Measurements from ENCODE around the gene ZBTB20.

The ZBTB20 gene

DNA sequence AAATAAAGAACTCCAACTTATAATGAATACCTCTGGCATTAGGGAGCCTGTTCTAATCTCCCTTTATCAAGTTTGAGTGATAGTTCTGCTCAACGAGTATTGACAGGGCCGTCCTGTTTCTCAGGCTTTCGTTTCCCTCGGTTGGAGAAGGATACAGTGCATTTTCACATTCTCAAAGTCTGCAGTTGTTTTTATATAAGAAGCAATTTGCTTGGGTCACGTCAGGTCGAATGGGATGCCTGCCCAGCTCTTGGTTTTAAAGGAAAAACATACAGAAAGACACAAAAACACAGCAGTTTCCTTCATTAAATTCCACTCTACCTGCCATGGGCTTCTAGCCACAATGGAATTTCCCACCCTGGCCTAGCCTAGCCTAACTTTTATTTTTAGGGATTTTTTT, 487.0 kb downstream of the ZBTB20 start:
- H3K4me1 ChIP-seq (ENCODE audit: insufficient read depth, low read length) = peaks cover 9% of the 10 kb centered on the region; the same call in 1 of the 2 replicates
- H3K27ac ChIP-seq (ENCODE audit: low read depth, low read length) = no peak overlapping the region
- peaks cover 3% of the 10 kb centered on the region; the same call in 1 of the 2 replicates for H3K9me3 ChIP-seq (ENCODE audit: insufficient read depth, low read depth, low read length)
- H3K9ac ChIP-seq (ENCODE audit: low read depth, low read length) = no peak overlapping the region
- no peaks in the 10 kb centered on the region for H3K27me3 ChIP-seq (ENCODE audit: insufficient read depth, low read length)
- no peaks in the 10 kb centered on the region for H3K36me3 ChIP-seq (ENCODE audit: insufficient read depth, low read length)
- no peak overlapping the region for H3K4me3 ChIP-seq (ENCODE audit: low read length)
- WGBS = 89% methylated on average over 6 of the region's 6 CpGs

DNA sequence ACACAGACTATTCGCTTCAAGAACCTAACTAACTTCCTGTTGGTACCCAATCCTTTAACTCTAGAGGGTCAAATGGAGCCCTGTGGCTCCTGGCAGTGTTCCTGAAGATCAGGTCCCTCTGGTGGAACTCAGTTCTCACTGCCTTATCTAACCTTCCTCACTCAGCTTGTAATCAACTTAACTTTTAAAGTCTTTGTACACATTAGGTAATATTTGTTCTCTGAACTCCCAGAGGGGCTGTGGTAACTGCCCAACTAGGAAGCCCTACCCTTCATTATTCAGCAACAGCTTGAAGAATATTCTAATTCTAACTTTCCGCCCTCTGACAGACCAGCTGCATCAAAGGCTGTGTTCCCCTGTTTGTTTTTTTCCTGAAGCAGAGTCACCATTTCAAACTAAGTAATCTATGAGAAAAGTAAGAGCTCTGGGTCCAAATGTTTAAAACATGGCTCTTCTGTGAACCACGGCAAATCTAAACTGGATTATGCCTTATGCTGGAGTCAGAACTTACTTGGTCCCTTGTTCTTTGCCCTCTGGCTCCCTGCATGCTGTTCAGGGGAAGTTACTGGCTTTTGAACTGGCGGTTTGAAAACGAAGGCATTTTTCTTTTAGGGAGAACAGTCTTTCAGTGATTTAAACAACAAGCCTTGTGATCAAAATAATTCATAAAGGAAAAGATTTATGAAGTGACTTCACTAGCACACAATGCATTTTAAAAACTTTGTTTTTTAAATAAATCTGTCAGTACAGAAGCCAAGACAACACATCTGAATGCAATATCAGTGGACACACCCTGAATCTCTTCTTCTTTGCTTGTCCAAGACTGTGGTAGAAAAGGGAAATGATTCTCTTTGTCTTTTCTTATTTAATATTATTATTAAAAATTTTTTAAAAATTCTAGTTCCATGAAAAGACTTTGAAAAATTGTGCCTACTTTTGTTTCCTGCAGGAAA, 487.7 kb downstream of the ZBTB20 start:
- Histone ChIP-seq H3K36me3 (ENCODE audit: insufficient read depth, low read length) (no peaks in the 10 kb centered on the region), H3K27ac (ENCODE audit: low read depth, low read length) (no peak overlapping the region), H3K9ac (ENCODE audit: low read depth, low read length) (no peak overlapping the region), H3K4me3 (ENCODE audit: low read length) (no peak overlapping the region), H3K4me1 (ENCODE audit: insufficient read depth, low read length) (peaks cover 9% of the 10 kb centered on the region; the same call in 1 of the 2 replicates), H3K9me3 (ENCODE audit: insufficient read depth, low read depth, low read length) (peaks cover 3% of the 10 kb centered on the region; the same call in 1 of the 2 replicates), H3K27me3 (ENCODE audit: insufficient read depth, low read length) (no peaks in the 10 kb centered on the region)
- 93% methylated on average over 5 of the region's 5 CpGs for WGBS

DNA sequence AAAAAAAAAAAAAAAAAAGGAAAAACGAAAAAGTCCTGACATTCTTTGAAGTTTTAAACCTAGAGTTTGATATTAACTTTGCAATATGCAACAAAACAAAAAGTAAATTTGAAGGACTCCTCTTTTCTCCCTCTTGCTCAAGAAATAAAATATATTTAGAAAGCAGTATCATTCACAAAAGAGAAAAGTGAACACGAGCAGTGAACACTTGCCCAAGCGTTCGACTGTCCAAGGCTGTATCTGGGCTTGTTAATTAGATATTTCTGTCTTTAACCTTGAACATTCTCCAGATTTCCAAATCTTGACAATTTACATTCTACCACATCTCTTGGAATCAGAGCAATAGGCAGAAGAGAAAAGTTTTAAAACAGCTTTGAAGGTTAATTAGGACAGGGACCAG, 495.5 kb downstream of the ZBTB20 start:
- H3K27ac ChIP-seq (ENCODE audit: low read depth, low read length) = no peak overlapping the region
- H3K9me3 ChIP-seq (ENCODE audit: insufficient read depth, low read depth, low read length) = no peaks in the 10 kb centered on the region; the same call in 1 of the 2 replicates
- H3K27me3 ChIP-seq (ENCODE audit: insufficient read depth, low read length) = no peaks in the 10 kb centered on the region
- H3K4me3 ChIP-seq (ENCODE audit: low read length) = no peak overlapping the region
- H3K4me1 ChIP-seq (ENCODE audit: insufficient read depth, low read length) = peaks cover 27% of the 10 kb centered on the region; the same call in 1 of the 2 replicates
- no peak overlapping the region for H3K9ac ChIP-seq (ENCODE audit: low read depth, low read length)
- 97% methylated on average over 3 of the region's 4 CpGs for WGBS
- H3K36me3 ChIP-seq (ENCODE audit: insufficient read depth, low read length) = no peaks in the 10 kb centered on the region

DNA sequence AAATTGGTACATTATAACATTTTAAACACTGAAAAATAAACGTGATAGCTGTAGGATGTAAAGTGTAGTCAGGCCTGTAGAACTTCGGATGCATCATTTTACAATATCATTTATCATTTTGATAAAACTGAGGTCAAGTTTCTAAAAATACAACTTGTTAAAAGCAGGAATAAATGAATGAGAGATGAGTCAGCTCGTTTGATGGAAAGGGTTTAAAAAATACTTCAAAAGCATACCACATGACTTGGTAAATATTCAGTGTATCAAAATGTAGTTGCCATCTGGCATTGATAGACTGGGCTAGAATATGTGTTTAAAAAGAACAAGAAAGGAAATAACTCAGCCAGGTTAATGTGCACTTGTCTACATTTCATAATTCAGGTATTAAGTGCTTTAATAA, 496.3 kb downstream of the ZBTB20 start:
- no peak overlapping the region for H3K9ac ChIP-seq (ENCODE audit: low read depth, low read length)
- peaks cover 32% of the 10 kb centered on the region; the same call in 1 of the 2 replicates for H3K4me1 ChIP-seq (ENCODE audit: insufficient read depth, low read length)
- H3K36me3 ChIP-seq (ENCODE audit: insufficient read depth, low read length) = no peaks in the 10 kb centered on the region
- H3K9me3 ChIP-seq (ENCODE audit: insufficient read depth, low read depth, low read length) = no peaks in the 10 kb centered on the region; the same call in 1 of the 2 replicates
- WGBS = no CpG with 5 or more reads among the region's 3 CpGs
- no peak overlapping the region for H3K4me3 ChIP-seq (ENCODE audit: low read length)
- H3K27ac ChIP-seq (ENCODE audit: low read depth, low read length) = no peak overlapping the region; the same call in 1 of the 2 replicates
- no peaks in the 10 kb centered on the region for H3K27me3 ChIP-seq (ENCODE audit: insufficient read depth, low read length)

DNA sequence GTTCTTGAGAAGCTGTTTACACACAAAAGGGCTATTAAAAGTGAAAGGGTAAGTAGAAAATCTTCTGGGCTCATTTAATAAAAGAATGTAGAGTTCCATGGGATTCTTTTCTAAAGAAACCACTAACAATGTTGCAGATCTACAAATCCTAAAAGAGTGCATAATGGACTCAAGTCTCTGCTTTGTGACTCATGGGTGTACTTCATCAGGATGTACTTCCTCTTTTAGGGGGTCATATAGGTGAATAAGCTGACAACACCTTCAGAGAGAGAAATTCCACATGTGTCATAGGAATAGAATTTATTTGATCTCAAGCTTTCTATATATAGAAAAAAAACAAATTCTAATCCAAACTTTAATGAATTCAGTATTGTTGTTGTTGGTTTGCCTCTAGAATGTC, 497.8 kb downstream of the ZBTB20 start:
- Histone ChIP-seq H3K27ac (ENCODE audit: low read depth, low read length) (no peak overlapping the region), H3K27me3 (ENCODE audit: insufficient read depth, low read length) (no peaks in the 10 kb centered on the region), H3K4me3 (ENCODE audit: low read length) (no peak overlapping the region), H3K36me3 (ENCODE audit: insufficient read depth, low read length) (no peaks in the 10 kb centered on the region), H3K4me1 (ENCODE audit: insufficient read depth, low read length) (peaks cover 36% of the 10 kb centered on the region; the same call in 1 of the 2 replicates), H3K9ac (ENCODE audit: low read depth, low read length) (no peak overlapping the region; the same call in 1 of the 2 replicates), H3K9me3 (ENCODE audit: insufficient read depth, low read depth, low read length) (no peaks in the 10 kb centered on the region; the same call in 1 of the 2 replicates)

DNA sequence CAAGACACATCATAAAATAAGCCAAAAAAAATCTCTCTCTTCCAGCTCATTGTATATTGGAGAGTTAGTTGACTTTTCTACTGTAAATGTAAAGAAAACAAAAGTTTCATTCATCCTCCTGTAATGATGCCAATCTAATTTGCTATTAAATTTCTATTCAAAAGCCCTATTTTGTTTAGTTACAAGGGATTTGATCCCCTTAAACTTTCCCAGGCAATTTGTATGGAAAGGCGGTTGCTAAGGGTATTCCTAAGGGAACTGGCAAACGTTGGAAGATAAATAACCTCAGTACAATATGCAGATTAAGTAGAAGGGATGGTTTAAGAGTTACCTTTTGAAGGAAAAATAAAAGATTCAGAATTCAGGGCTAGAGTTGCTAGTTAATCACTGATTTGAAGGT, 500.6 kb downstream of the ZBTB20 start:
- Histone ChIP-seq H3K9ac (ENCODE audit: low read depth, low read length) (no peak overlapping the region), H3K4me3 (ENCODE audit: low read length) (no peak overlapping the region), H3K27ac (ENCODE audit: low read depth, low read length) (no peak overlapping the region), H3K36me3 (ENCODE audit: insufficient read depth, low read length) (no peaks in the 10 kb centered on the region), H3K27me3 (ENCODE audit: insufficient read depth, low read length) (no peaks in the 10 kb centered on the region), H3K4me1 (ENCODE audit: insufficient read depth, low read length) (peaks cover 55% of the 10 kb centered on the region; the same call in 1 of the 2 replicates), H3K9me3 (ENCODE audit: insufficient read depth, low read depth, low read length) (no peaks in the 10 kb centered on the region)
- 95% methylated on average over 2 of the region's 2 CpGs for WGBS

DNA sequence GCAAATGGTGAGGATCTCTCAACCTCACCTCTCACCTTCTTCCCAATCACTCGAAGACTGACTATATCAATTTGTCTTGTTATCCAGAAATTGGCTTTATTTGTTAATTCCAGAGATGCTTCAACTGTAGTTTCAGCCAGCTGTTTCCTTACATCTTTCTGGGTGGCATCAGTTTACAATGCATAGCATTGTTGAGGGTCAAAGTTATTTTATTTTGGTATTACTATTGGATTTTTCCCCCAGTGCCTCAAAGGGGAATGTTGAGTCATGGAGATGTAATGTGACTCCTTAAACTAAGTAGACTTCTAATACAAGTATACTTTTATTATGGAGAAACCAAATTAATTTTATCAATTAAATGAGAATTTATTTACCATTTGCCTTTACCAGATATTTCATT, 501.7 kb downstream of the ZBTB20 start:
- no peaks in the 10 kb centered on the region for H3K36me3 ChIP-seq (ENCODE audit: insufficient read depth, low read length)
- no peak overlapping the region for H3K9ac ChIP-seq (ENCODE audit: low read depth, low read length)
- H3K4me3 ChIP-seq (ENCODE audit: low read length) = no peak overlapping the region
- peaks cover 49% of the 10 kb centered on the region; the same call in 1 of the 2 replicates for H3K4me1 ChIP-seq (ENCODE audit: insufficient read depth, low read length)
- no peak overlapping the region for H3K27ac ChIP-seq (ENCODE audit: low read depth, low read length)
- H3K27me3 ChIP-seq (ENCODE audit: insufficient read depth, low read length) = no peaks in the 10 kb centered on the region
- WGBS = 100% methylated on average over 1 of the region's 1 CpG
- H3K9me3 ChIP-seq (ENCODE audit: insufficient read depth, low read depth, low read length) = no peaks in the 10 kb centered on the region

DNA sequence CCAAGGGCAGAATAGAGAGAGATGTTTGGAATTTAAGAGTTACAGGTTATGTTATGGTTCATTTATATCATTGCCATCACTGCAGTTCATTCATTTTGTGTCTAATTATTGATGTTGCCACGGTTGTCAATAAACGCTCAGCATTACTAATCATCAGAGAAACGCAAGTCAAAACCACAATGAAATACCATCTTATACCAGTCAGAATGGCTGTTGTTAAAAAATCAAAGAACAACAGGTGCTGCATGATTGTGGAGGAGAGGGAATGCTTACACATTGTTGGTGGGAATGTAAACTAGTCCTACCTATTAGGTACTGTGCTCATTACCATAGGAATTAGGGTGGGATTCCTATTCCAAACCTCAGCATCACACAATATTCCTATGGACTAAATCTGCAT, 502.7 kb downstream of the ZBTB20 start:
- no peak overlapping the region for H3K9ac ChIP-seq (ENCODE audit: low read depth, low read length)
- H3K36me3 ChIP-seq (ENCODE audit: insufficient read depth, low read length) = no peaks in the 10 kb centered on the region
- H3K27ac ChIP-seq (ENCODE audit: low read depth, low read length) = no peak overlapping the region
- no peaks in the 10 kb centered on the region for H3K9me3 ChIP-seq (ENCODE audit: insufficient read depth, low read depth, low read length)
- no peaks in the 10 kb centered on the region for H3K27me3 ChIP-seq (ENCODE audit: insufficient read depth, low read length)
- H3K4me1 ChIP-seq (ENCODE audit: insufficient read depth, low read length) = peaks cover 48% of the 10 kb centered on the region; the same call in 1 of the 2 replicates
- H3K4me3 ChIP-seq (ENCODE audit: low read length) = no peak overlapping the region
- 100% methylated on average over 3 of the region's 3 CpGs for WGBS

DNA sequence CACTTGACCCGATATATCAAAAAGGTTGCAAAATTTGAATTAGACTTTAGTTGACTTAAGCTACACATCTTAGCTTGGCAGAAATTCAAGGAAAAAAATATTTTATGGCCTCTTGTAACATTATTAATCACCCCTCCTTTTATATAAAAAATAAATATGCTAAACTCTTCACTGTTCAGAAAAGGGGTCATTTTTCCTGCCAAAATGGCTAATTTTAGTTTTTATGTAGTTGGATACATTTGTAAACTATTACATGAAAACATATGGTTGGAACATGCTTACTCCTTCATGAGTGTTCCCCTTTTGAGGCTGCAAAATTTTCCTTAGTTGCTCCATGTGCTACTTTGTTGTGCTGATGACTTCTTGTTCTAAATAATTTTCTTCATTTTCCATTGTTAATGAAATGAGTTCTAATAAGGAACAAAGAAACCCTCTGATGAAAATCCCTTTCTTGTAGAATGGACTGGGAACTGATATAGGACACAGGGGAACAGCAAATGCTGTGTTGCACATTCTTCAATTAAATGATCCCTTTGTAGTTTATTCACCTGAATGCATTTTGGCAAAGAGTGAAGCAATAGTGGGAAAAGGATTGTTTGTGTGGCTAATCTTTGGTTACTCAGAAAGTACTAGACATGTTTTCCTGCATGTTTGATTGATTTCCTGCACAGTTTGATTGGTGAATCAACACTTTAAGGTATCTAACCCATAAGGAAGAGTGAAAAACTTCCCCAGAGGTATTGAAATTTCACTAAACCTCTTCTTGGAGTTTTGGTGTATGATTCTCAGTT, 503.9 kb downstream of the ZBTB20 start:
- H3K27me3 ChIP-seq (ENCODE audit: insufficient read depth, low read length) = no peaks in the 10 kb centered on the region
- peaks cover 45% of the 10 kb centered on the region; the same call in 1 of the 2 replicates for H3K4me1 ChIP-seq (ENCODE audit: insufficient read depth, low read length)
- H3K9ac ChIP-seq (ENCODE audit: low read depth, low read length) = no peak overlapping the region
- H3K27ac ChIP-seq (ENCODE audit: low read depth, low read length) = no peak overlapping the region
- no peak overlapping the region for H3K4me3 ChIP-seq (ENCODE audit: low read length)
- H3K9me3 ChIP-seq (ENCODE audit: insufficient read depth, low read depth, low read length) = no peaks in the 10 kb centered on the region
- 100% methylated on average over 1 of the region's 1 CpG for WGBS
- no peaks in the 10 kb centered on the region for H3K36me3 ChIP-seq (ENCODE audit: insufficient read depth, low read length)

DNA sequence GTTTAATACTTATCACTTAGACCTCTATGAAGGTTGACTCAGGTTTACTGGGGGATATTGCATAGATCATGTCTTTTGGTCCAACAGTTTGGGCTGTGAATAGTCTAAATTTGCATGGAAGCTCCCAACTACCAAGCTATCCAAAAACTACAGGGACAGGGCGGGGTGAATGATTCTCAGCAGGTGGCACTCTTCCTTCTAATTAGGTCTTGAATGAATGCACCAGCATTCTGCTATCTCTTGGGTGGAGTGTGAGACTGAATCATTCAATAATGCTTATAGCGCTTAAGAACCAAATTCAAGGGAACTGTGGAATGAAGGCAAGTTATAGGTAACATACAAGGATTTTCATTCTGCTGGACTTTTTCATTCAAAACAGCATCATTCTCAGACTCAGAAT, 507.0 kb downstream of the ZBTB20 start:
- Histone ChIP-seq H3K9ac (ENCODE audit: low read depth, low read length) (no peak overlapping the region), H3K27ac (ENCODE audit: low read depth, low read length) (no peak overlapping the region), H3K9me3 (ENCODE audit: insufficient read depth, low read depth, low read length) (0 out of 2 replicates have a peak, but pooled peaks cover 8% of the 10 kb centered on the region), H3K36me3 (ENCODE audit: insufficient read depth, low read length) (no peaks in the 10 kb centered on the region), H3K4me3 (ENCODE audit: low read length) (no peak overlapping the region), H3K27me3 (ENCODE audit: insufficient read depth, low read length) (no peaks in the 10 kb centered on the region), H3K4me1 (ENCODE audit: insufficient read depth, low read length) (peaks cover 36% of the 10 kb centered on the region; the same call in 1 of the 2 replicates)
- WGBS = 81% methylated on average over 2 of the region's 2 CpGs

DNA sequence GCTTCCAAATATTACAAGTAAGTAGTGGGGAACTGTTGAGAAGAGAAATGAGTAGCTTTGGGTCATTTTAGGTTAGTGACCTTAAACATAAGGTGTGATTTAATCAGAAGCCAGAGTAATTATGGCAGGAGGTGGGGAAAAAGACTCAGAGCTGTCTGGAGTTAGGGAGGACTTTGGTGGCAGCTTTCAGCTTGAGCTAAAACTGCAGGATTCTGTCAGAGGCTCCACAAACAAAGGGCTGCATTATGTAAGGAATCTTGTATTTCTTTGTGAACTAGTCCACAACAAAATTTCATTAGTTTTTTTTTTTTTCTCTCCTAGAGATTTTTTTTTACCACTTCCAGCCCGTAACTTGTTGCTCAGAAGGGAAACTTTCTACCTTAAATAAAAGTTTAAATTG, 507.9 kb downstream of the ZBTB20 start:
- Histone ChIP-seq H3K4me3 (ENCODE audit: low read length) (no peak overlapping the region), H3K9me3 (ENCODE audit: insufficient read depth, low read depth, low read length) (0 out of 2 replicates have a peak, but pooled peaks cover 8% of the 10 kb centered on the region), H3K9ac (ENCODE audit: low read depth, low read length) (no peak overlapping the region), H3K27me3 (ENCODE audit: insufficient read depth, low read length) (no peaks in the 10 kb centered on the region), H3K27ac (ENCODE audit: low read depth, low read length) (no peak overlapping the region), H3K36me3 (ENCODE audit: insufficient read depth, low read length) (no peaks in the 10 kb centered on the region), H3K4me1 (ENCODE audit: insufficient read depth, low read length) (peaks cover 36% of the 10 kb centered on the region; the same call in 1 of the 2 replicates)
- WGBS = no CpG with 5 or more reads among the region's 1 CpG
